Common myeloid progenitor, CD34-positive (primary cell): ENCODE results near the gene CCT7.

Experiments used
- CTCF ChIA-PET: fragments of 350-600 bp; sonication (Branson Sonifier 250); formaldehyde crosslinking; loops from one replicate; lab custom pipeline; 2021; ENCODE audit warnings: antibody characterized with exemption; lab: Charles Lee
- POLR2A ChIA-PET: fragments of 350-600 bp; sonication (Branson Sonifier 250); formaldehyde crosslinking; loops from one replicate; lab custom pipeline; 2021; ENCODE audit warnings: antibody characterized with exemption; lab: Charles Lee
- DNase-seq, 3 donors: peaks; one replicate each; pipeline versions ENCODE4 v3.0.0 to v3.0.0-alpha.2; 2013
- H3K27ac ChIP-seq, 2 experiments: 1 replicate in 1 of 2; 2 replicates in 1 of 2; pipeline ENCODE4 v1.7.0; 2013; ENCODE audit warnings: inconsistent platforms in 2 of 2, low read length in 2 of 2, mild to moderate bottlenecking in 2 of 2, low read depth in 1 of 2, moderate library complexity in 1 of 2; ENCODE audit not compliant: severe bottlenecking in 2 of 2, insufficient read depth in 1 of 2, poor library complexity in 1 of 2
- H3K27me3 ChIP-seq, 5 experiments: replicated peaks in 2 of 5; 1 replicate in 3 of 5; 2 replicates in 2 of 5; pipeline versions ENCODE4 v1.6.1 to v1.7.0; 2013; ENCODE audit warnings: low read length in 4 of 5, mild to moderate bottlenecking in 2 of 5, moderate library complexity in 2 of 5, inconsistent platforms in 1 of 5; ENCODE audit not compliant: insufficient read depth in 5 of 5, control insufficient read depth in 4 of 5
- H3K36me3 ChIP-seq, 4 experiments: 1 replicate in 2 of 4; 2 replicates in 2 of 4; pipeline versions ENCODE4 v1.6.1 to v1.7.0; 2013; ENCODE audit warnings: low read length in 3 of 4, control low read depth in 1 of 4, mild to moderate bottlenecking in 1 of 4; ENCODE audit not compliant: control insufficient read depth in 4 of 4, insufficient read depth in 4 of 4
- H3K4me1 ChIP-seq, 4 experiments: 1 replicate in 3 of 4; 2 replicates in 1 of 4; pipeline versions ENCODE4 v1.6.1 to v1.7.1; 2013; ENCODE audit warnings: low read length in 3 of 4, mild to moderate bottlenecking in 3 of 4, control low read depth in 1 of 4, inconsistent platforms in 1 of 4, moderate library complexity in 1 of 4; ENCODE audit not compliant: control insufficient read depth in 4 of 4, insufficient read depth in 4 of 4; ENCODE audit errors: control extremely low read depth in 1 of 4
- H3K4me3 ChIP-seq, 7 experiments: 1 replicate in 4 of 7; 2 replicates in 3 of 7; pipeline versions ENCODE4 v1.5.1 to v1.7.0; 2013; ENCODE audit warnings: mild to moderate bottlenecking in 7 of 7, low read length in 6 of 7, moderate library complexity in 6 of 7, inconsistent platforms in 2 of 7, low read depth in 2 of 7, control low read depth in 1 of 7; ENCODE audit not compliant: insufficient read depth in 4 of 7, control insufficient read depth in 1 of 7; ENCODE audit errors: extremely low read depth in 1 of 7
- H3K9me3 ChIP-seq, 5 experiments: 1 replicate in 4 of 5; 2 replicates in 1 of 5; pipeline versions ENCODE4 v1.6.1 to v1.7.1; 2013; ENCODE audit warnings: low read length in 4 of 5, mild to moderate bottlenecking in 2 of 5, inconsistent platforms in 1 of 5, low read depth in 1 of 5, moderate library complexity in 1 of 5; ENCODE audit not compliant: control insufficient read depth in 4 of 5, insufficient read depth in 2 of 5; ENCODE audit errors: control extremely low read depth in 1 of 5
- WGBS: methylation state at CpG from one replicate; pipeline ENCODE4 v1.1.5; 2013; ENCODE audit not compliant: insufficient coverage; 5-methylcytosine and 5-hydroxymethylcytosine counted together

Gene CCT7

GRCh38 chr2:73300926-73301325 is 66.8 kb downstream of the CCT7 start:
- POLR2A ChIA-PET, result no interaction called here
- Histone ChIP-seq H3K36me3 (no peaks in the 10 kb centered on the region), H3K4me1 (no peaks in the 10 kb centered on the region), H3K9me3 (no peaks in the 10 kb centered on the region), H3K27ac (no peak overlapping the region), H3K27me3 (peaks cover 8 to 38% (median 20%) of the 10 kb centered on the region in 5 experiments), H3K4me3 (no peak overlapping the region)
- CTCF ChIA-PET, result no interaction called here
- DNase-seq, result no peak
- WGBS, result 67% methylated on average over 3 of the region's 3 CpGs

GRCh38 chr2:73301636-73302035 is 67.5 kb downstream of the CCT7 start:
- 91% methylated on average over 3 of the region's 4 CpGs for WGBS
- Histone ChIP-seq H3K36me3 (no peaks in the 10 kb centered on the region), H3K27ac (no peak overlapping the region), H3K4me3 (no peak overlapping the region), H3K4me1 (no peaks in the 10 kb centered on the region), H3K9me3 (no peaks in the 10 kb centered on the region), H3K27me3 (peaks cover 4 to 31% (median 20%) of the 10 kb centered on the region in 5 experiments)
- CTCF ChIA-PET, result interaction anchor here (2.1 kb wide), 1 partner anchor 11 kb away, joined by 6 read pairs; no protein-coding TSS in a partner anchor
- POLR2A ChIA-PET, result no interaction called here
- DNase-seq, result no peak
